Measurements from ENCODE around the gene ARL14.
A peak's percentile ranks its signal among the peaks of the same experiment; 100 is the strongest.

Gene ARL14

GRCh38 chr3:160676547-160677303, at the start of gene ARL14:
TSS of gene ARL14 (plus strand) at chr3:160677160. CDS start at chr3:160677347, 187 bp downstream.
- DNase-seq = no peak

- DNase-seq = no peak
These were observed 47.5 kb upstream of the ARL14 start for GRCh38 chr3:160629491-160629890.

GRCh38 chr3:160633361-160634083, 43.4 kb upstream of the ARL14 start:
- no peak for DNase-seq

- DNase-seq = no peak
These were observed 41.7 kb upstream of the ARL14 start for GRCh38 chr3:160635213-160635612.

GRCh38 chr3:160637086-160637485, 39.9 kb upstream of the ARL14 start:
- DNase-seq = no peak

GRCh38 chr3:160638184-160638583, 38.8 kb upstream of the ARL14 start:
- no peak for DNase-seq

- DNase-seq = no peak
These were observed 35.2 kb upstream of the ARL14 start for GRCh38 chr3:160641665-160642309.

GRCh38 chr3:160643994-160644393, 33.0 kb upstream of the ARL14 start:
- DNase-seq = no peak

GRCh38 chr3:160644491-160644890, 32.5 kb upstream of the ARL14 start:
- DNase-seq = no peak

GRCh38 chr3:160648701-160649100, 28.3 kb upstream of the ARL14 start:
- DNase-seq = no peak

GRCh38 chr3:160649596-160649995, 27.4 kb upstream of the ARL14 start:
- no peak for DNase-seq

- no peak for DNase-seq
These were observed 23.4 kb upstream of the ARL14 start for GRCh38 chr3:160653512-160653911.

GRCh38 chr3:160660902-160661301, 16.1 kb upstream of the ARL14 start:
- no peak for DNase-seq

- DNase-seq = no peak
These were observed 15.3 kb upstream of the ARL14 start for GRCh38 chr3:160661660-160662059.

- DNase-seq = no peak
These were observed 11.7 kb upstream of the ARL14 start for GRCh38 chr3:160665231-160665630.

GRCh38 chr3:160665784-160666526, 11.0 kb upstream of the ARL14 start:
- no peak for DNase-seq

- DNase-seq = no peak
These were observed 9.5 kb upstream of the ARL14 start for GRCh38 chr3:160667452-160667851.

GRCh38 chr3:160668454-160668853, 8.5 kb upstream of the ARL14 start:
- DNase-seq = no peak

GRCh38 chr3:160671231-160671630, 5.7 kb upstream of the ARL14 start:
- no peak for DNase-seq

- no peak for DNase-seq
These were observed 5.0 kb upstream of the ARL14 start for GRCh38 chr3:160671995-160672394.

GRCh38 chr3:160673188-160673587, 3.8 kb upstream of the ARL14 start:
- DNase-seq = no peak

- DNase-seq = peak; percentile 69
These were observed 1.3 kb upstream of the ARL14 start for GRCh38 chr3:160675566-160676124.

GRCh38 chr3:160677459-160677881, 510 bp downstream of the ARL14 start:
- no peak for DNase-seq
